Measurements from ENCODE around the gene DOCK10.

Gene DOCK10

GRCh38 chr2:225036431-225036830 is 5.8 kb downstream of the DOCK10 start:
- no peak overlapping the region for H3K4me3 ChIP-seq (replicated peaks; ENCODE audit: low read depth, low read length)
- DNase-seq (ENCODE audit: extremely low read depth, low read depth): no peak
- TF ChIP-seq, protein P1, sequence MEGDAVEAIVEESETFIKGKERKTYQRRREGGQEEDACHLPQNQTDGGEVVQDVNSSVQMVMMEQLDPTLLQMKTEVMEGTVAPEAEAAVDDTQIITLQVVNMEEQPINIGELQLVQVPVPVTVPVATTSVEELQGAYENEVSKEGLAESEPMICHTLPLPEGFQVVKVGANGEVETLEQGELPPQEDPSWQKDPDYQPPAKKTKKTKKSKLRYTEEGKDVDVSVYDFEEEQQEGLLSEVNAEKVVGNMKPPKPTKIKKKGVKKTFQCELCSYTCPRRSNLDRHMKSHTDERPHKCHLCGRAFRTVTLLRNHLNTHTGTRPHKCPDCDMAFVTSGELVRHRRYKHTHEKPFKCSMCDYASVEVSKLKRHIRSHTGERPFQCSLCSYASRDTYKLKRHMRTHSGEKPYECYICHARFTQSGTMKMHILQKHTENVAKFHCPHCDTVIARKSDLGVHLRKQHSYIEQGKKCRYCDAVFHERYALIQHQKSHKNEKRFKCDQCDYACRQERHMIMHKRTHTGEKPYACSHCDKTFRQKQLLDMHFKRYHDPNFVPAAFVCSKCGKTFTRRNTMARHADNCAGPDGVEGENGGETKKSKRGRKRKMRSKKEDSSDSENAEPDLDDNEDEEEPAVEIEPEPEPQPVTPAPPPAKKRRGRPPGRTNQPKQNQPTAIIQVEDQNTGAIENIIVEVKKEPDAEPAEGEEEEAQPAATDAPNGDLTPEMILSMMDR (IDR thresholded peaks at IDR 0.05; ENCODE audit: low read depth, low read length, missing control alignments): no peak

DNA sequence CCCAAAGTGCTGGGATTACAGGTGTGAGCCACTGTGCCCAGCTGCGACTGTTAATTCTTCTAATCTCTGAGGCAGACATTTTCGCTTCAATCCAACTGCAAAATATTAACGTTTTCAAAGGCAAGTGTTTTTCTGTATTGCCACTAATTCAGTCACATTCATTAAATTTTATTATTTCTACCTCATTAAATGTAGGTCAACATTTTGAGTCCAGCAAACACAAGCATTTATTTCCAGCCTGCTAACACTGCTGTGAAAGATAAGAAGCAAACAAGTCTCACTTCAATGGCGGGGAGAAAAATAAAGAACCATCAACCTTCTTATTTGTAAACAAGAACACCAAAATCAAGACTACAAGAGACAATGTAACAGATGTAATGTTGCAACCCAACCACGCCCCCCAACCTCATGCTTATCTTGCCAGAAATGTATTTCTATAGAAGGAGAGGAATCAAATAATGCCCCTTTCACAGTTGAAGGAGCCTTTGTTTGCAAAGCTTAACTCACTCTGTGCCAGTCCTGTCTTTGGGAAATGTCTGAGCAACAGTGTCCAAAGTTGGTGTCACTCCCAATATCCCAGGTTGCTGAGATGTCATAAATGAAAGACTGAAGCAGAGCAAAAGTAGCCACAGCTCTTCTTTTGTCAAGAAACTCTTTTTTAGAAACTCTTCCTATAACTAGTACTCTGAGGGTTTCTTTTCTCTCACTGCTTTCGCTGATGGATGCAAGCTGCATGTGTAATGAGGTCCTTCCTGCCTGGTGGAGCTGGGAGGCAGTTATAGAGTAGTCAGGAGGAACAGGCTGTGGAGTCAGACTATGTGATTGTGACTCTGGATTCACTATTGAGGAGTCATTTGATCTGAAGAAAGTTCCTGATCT is 8.6 kb downstream of the DOCK10 start:
- DNase-seq (ENCODE audit: extremely low read depth, low read depth): no peak
- H3K4me3 ChIP-seq (replicated peaks; ENCODE audit: low read depth, low read length): no peak overlapping the region
- TF ChIP-seq, protein P1 (IDR thresholded peaks at IDR 0.05; ENCODE audit: low read depth, low read length, missing control alignments): no peak

DNA sequence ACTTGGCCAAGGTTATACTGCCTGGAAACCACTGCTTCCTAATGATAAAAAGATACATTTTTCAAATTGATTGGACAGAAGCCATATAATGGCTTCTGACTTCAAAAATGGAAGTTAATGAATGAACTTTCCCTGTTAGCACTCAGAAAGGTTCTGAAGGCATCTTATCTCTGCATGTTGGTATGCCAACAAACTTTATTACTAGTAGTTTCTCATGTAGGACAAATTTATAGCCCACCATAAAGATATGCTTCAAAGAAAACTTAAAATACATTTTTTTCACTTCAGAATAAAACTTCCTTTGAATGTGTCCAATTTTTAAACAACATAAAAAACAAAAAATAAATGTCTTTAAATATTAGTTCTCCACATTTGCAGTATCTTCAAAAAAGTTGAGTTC is 10.0 kb downstream of the DOCK10 start:
- no peak overlapping the region for H3K4me3 ChIP-seq (replicated peaks; ENCODE audit: low read depth, low read length)
- no peak for DNase-seq (ENCODE audit: extremely low read depth, low read depth)
- TF ChIP-seq, protein P1 (IDR thresholded peaks at IDR 0.05; ENCODE audit: low read depth, low read length, missing control alignments): no peak

DNA sequence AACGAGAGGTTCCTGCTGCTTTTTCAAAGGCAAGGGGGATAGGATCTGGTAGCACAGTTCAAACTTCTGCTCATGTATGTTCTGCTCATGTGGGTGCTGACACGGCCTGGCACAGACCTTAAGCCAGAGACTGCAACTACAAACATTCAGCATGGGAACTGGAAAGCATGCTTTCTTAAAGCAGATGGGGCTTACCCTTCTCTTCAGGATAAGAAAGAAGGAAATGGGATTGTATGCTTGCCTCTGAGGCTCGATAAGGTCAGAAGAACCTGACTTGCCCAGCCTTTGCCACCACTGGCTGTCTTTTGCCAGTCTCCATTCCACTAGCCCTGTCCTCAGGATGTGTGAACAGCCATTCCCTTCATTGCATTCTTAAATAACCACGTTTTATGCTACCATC is 10.7 kb downstream of the DOCK10 start:
- no peak overlapping the region for H3K4me3 ChIP-seq (replicated peaks; ENCODE audit: low read depth, low read length)
- TF ChIP-seq, protein P1 (IDR thresholded peaks at IDR 0.05; ENCODE audit: low read depth, low read length, missing control alignments): no peak
- DNase-seq (ENCODE audit: extremely low read depth, low read depth): no peak

GRCh38 chr2:225030893-225031292 is 11.4 kb downstream of the DOCK10 start:
- no peak overlapping the region for H3K4me3 ChIP-seq (replicated peaks; ENCODE audit: low read depth, low read length)
- TF ChIP-seq, protein P1 (IDR thresholded peaks at IDR 0.05; ENCODE audit: low read depth, low read length, missing control alignments): no peak
- DNase-seq (ENCODE audit: extremely low read depth, low read depth): no peak

- TF ChIP-seq, protein P1 (IDR thresholded peaks at IDR 0.05; ENCODE audit: low read depth, low read length, missing control alignments): no peak
- no peak for DNase-seq (ENCODE audit: extremely low read depth, low read depth)
- no peak overlapping the region for H3K4me3 ChIP-seq (replicated peaks; ENCODE audit: low read depth, low read length)
These were observed 12.1 kb downstream of the DOCK10 start for GRCh38 chr2:225030203-225030602.
